8988T (cell line): ENCODE results near the gene RAD51B.
"Not testable (repeated sequence)": the region's sequence is repeated elsewhere in the genome, so short reads cannot be mapped to it uniquely, and the experiment has no call there.

Experiments used
- DNase-seq: peaks from one replicate; pipeline ENCODE4 v3.0.0; 2011

RAD51B gene

GRCh38 chr14:67819563-67820421 lies at the start of gene RAD51B:
TSS of gene RAD51B (plus strand) at chr14:67819779.
- DNase-seq = peak; percentile 49

GRCh38 chr14:67773844-67774377 lies 45.7 kb upstream of the RAD51B start:
- no peak for DNase-seq

- DNase-seq = no peak
Measured at GRCh38 chr14:67776653-67777322, 42.8 kb upstream of the RAD51B start.

GRCh38 chr14:67778792-67779191 lies 40.8 kb upstream of the RAD51B start:
- no peak for DNase-seq

- DNase-seq = no peak
Measured at GRCh38 chr14:67782090-67782489, 37.5 kb upstream of the RAD51B start.

GRCh38 chr14:67784244-67784823 lies 35.2 kb upstream of the RAD51B start:
- DNase-seq = no peak

- no peak for DNase-seq
Measured at GRCh38 chr14:67785270-67786109, 34.1 kb upstream of the RAD51B start.

- DNase-seq = no peak
Measured at GRCh38 chr14:67787673-67788072, 31.9 kb upstream of the RAD51B start.

- no peak for DNase-seq
Measured at GRCh38 chr14:67798731-67799130, 20.8 kb upstream of the RAD51B start.

- no peak for DNase-seq
Measured at GRCh38 chr14:67800743-67801142, 18.8 kb upstream of the RAD51B start.

GRCh38 chr14:67806246-67806645 lies 13.3 kb upstream of the RAD51B start:
- no peak for DNase-seq

- no peak for DNase-seq
Measured at GRCh38 chr14:67814821-67815220, 4.8 kb upstream of the RAD51B start.

- no peak for DNase-seq
Measured at GRCh38 chr14:67815573-67816225, 3.9 kb upstream of the RAD51B start.

- DNase-seq = peak; percentile 49
Measured at GRCh38 chr14:67816326-67817002, 3.1 kb upstream of the RAD51B start, which contains the start of gene ZFYVE26. TSS of gene ZFYVE26 (minus strand) at chr14:67816590. CDS start at chr14:67815963, 627 bp downstream.

GRCh38 chr14:67817750-67818438 lies 1.7 kb upstream of the RAD51B start:
- no peak for DNase-seq

GRCh38 chr14:67818476-67818875 lies 1.1 kb upstream of the RAD51B start:
- DNase-seq = not testable (repeated sequence)

- no peak for DNase-seq
Measured at GRCh38 chr14:67820428-67820971, 921 bp downstream of the RAD51B start.

GRCh38 chr14:67821121-67821520 lies 1.5 kb downstream of the RAD51B start:
- DNase-seq = no peak

- DNase-seq = no peak
Measured at GRCh38 chr14:67831113-67831512, 11.5 kb downstream of the RAD51B start.

- no peak for DNase-seq
Measured at GRCh38 chr14:67833403-67833802, 13.8 kb downstream of the RAD51B start.
